ENCODE results near the gene IZUMO1. TPM values are rescaled to one million over a fixed set of nuclear protein-coding genes. Genes with fewer than 3 reads are reported as not detected.

Gene IZUMO1
- total and polyA plus RNA-seq, 9 of the 15 experiments (the other 6 are each of a cell fraction or from before 2014, with no cell fraction given) = 0.14 to 2.1 (median 0.73) TPM

DNA sequence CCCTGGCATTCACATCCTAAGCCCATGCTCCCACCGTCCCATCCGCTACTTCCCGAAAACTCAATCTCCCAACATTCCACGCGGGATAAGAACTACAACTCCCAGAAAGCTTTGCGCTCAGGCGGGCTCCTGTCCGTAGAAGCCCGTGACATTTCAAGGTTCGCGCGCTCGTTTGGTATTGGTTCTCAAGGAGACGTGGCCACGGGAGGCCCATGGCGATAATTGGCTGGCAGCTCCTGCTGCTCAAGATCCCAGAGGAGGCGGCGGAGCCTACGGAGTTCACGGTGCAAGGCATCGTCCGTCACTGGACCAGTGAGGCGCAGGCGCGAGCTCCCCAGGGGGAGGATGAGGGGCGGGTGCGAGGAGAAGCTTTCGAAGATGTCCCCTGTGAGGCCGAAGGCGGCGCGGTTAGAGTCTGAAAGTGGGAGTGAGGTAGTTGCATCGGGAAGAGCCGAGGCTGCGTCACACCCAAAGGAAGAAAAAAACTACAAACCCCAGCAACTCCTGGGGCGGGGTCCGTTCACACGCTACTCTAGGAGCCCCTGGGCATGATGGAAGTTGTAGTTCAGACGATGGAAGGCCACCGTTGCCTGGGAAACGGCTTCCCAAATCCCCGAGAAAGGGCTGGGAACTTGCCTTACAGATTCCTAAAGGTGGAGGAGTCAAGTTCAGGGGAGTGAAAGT, 26.0 kb downstream of the IZUMO1 start (continued):
- TF ChIP-seq ESRRA (IDR thresholded peaks at IDR 0.05; ENCODE audit: borderline replicate concordance, low read depth) (0 out of 2 replicates have a peak, but pooled peaks have one; percentile 6), MNT (conservative IDR thresholded peaks at IDR 0.05) (peak in 1 of 2 experiments; percentile 70; a peak in 2 of 4 replicates), ELF1 (tag; IDR thresholded peaks at IDR 0.05) (no peak; the same call in 1 of the 2 replicates), JUND (IDR thresholded peaks at IDR 0.05; ENCODE audit: borderline replicate concordance, low read depth, low read length) (peak; percentile 39; the same call in 1 of the 2 replicates), JUND (tag; IDR thresholded peaks at IDR 0.05; ENCODE audit: borderline replicate concordance, low read depth, low read length) (peak; percentile 10; the same call in 1 of the 3 replicates), ZNF766 (CRISPR knock-in tag; conservative IDR thresholded peaks at IDR 0.05) (peak; percentile 95), TGIF2 (CRISPR knock-in tag; IDR thresholded peaks at IDR 0.05) (no peak), DMBX1 (CRISPR knock-in tag; IDR thresholded peaks at IDR 0.05; ENCODE audit: borderline replicate concordance) (0 out of 2 replicates have a peak, but pooled peaks have one; percentile 32), ZNF584 (CRISPR knock-in tag; IDR thresholded peaks at IDR 0.05; ENCODE audit: low read depth) (peak; percentile 60; the same call in 1 of the 2 replicates), ZNF232 (CRISPR knock-in tag; IDR thresholded peaks at IDR 0.05) (no peak), MXI1 (IDR thresholded peaks at IDR 0.05; ENCODE audit: low read depth, low read length) (0 out of 2 replicates have a peak, but pooled peaks have one; percentile 62), ZNF740 (CRISPR knock-in tag; IDR thresholded peaks at IDR 0.05) (no peak), ZNF740 (tag; IDR thresholded peaks at IDR 0.05) (no peak), PKNOX1 (IDR thresholded peaks at IDR 0.05) (peak; percentile 98), U2AF2 (optimal IDR thresholded peaks at IDR 0.05; ENCODE audit: low read depth, low read length) (no peak), RCOR1 (IDR thresholded peaks at IDR 0.05; ENCODE audit: borderline replicate concordance in 1 of 2, low read depth in 2 of 2, low read length in 2 of 2) (peak in 1 of 2 experiments; percentile 61; a peak in 2 of 4 replicates), ASH1L (IDR thresholded peaks at IDR 0.05; ENCODE audit: borderline replicate concordance, low read depth, partially characterized antibody) (peak; percentile 79)
- TF ChIP-seq, protein P1, sequence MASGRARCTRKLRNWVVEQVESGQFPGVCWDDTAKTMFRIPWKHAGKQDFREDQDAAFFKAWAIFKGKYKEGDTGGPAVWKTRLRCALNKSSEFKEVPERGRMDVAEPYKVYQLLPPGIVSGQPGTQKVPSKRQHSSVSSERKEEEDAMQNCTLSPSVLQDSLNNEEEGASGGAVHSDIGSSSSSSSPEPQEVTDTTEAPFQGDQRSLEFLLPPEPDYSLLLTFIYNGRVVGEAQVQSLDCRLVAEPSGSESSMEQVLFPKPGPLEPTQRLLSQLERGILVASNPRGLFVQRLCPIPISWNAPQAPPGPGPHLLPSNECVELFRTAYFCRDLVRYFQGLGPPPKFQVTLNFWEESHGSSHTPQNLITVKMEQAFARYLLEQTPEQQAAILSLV (tag; IDR thresholded peaks at IDR 0.05) = no peak
- TF ChIP-seq, protein P2, sequence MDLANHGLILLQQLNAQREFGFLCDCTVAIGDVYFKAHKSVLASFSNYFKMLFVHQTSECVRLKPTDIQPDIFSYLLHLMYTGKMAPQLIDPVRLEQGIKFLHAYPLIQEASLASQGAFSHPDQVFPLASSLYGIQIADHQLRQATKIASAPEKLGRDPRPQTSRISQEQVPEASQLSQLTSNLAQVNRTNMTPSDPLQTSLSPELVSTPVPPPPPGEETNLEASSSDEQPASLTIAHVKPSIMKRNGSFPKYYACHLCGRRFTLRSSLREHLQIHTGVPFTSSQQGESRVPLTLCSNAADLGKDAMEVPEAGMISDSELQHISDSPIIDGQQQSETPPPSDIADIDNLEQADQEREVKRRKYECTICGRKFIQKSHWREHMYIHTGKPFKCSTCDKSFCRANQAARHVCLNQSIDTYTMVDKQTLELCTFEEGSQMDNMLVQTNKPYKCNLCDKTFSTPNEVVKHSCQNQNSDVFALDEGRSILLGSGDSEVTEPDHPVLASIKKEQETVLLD (IDR thresholded peaks at IDR 0.05) = peak; percentile 83
